Left hindlimb (tissue), 1 donor: ENCODE results near the gene SFXN5.

Experiments
- DNase-seq: peaks from one replicate; pipeline ENCODE4 v3.0.0-alpha.2; 2018

SFXN5 gene

DNA sequence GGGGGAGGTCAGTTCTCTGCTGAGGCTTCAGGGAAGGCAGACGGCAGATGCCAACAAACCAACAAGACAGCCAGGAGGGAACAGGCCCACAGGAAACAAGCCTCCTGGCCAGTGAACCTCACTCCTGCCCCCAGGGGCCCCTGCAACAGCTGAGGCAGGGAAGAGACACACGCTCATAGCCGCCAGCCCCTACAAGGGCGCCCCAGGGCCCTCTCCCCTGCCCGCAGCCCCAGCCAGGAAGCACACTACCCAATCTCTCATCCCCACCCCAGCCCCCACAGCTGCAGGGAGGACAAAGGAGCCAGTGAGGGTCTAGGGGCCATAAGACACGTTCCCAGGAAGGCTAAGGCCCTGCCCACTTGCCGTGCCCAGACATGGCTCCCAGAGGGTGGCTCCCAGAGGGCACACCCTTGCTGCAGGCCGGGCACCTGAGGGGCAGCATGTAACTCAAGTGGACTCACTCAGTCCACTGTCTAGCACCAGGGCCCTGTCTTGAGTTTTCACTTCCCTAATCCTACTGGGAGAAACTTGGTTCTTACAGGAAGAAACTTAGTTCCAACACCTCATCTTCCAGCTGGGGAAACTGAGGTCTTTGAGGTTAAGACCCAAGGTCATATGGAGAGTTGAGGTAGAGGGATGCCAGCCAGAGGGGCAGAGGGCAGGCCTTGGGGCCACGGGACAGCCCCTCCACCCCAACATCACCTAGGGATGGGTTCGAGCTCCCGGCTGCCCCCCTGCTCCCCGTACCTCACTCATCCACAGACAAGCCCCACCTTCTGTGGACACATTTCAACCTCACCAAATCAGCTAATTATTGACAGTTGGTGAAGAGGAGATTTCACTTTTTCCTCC, 116.9 kb downstream of the SFXN5 start:
- DNase-seq = no peak

DNA sequence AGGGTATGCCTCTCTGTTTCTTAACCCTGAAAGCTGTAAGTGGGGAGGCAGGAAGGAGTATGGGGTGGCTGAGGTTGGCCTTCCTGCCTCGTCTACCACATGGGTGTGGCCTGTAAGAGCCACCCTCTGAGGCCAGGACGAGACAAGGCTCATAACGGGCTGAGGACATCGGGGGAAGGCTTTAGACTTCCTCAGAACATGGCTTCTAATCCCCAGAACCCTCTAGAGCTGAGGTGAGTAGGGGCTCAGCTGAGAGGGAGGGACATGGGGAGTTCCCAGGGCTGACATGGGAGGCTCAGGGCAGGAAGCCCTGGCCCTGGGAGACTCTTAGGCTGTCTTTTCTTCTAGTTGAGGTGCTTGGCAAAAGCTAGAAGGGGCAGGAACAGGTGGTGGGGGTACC, 117.5 kb downstream of the SFXN5 start:
- no peak for DNase-seq

DNA sequence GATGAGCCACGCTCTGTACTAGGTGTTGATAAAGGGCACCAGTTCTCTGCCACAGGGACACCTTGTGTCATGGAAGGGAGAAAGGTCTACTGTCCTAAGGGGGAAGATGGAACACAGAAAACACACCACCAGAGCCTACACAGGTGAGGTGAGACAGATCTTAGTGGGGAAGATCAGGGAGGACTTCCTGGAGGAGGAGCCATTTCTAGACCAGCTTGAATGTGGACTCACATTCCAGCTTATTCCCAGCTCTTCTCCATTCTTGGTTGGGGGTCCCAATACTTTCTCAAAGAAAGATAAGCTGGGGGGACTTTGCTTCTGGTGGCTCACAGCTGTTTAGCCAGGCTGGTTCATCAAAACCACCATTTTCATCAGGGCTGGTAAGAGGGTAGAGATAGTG, 118.0 kb downstream of the SFXN5 start:
- no peak for DNase-seq

DNA sequence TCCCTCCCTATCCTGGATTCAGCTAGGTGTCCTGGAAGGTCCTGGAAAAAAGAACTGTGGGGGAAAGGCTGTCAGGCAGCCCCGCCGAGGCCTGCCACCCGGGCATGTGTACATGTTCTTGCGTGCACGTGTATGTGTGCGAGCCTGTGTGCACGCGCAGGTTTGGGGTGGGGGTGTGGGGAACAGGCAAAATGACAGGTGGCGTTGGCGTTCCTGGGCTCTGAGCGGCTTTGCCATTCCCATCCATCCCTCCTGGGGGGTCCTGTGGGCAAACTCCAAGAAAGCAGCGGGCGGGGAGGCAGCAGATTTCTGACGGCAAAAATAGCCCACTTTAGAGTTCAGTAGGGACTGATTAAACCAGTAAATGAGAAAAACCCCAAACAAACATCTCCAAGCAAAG, 118.6 kb downstream of the SFXN5 start:
- DNase-seq = no peak

DNA sequence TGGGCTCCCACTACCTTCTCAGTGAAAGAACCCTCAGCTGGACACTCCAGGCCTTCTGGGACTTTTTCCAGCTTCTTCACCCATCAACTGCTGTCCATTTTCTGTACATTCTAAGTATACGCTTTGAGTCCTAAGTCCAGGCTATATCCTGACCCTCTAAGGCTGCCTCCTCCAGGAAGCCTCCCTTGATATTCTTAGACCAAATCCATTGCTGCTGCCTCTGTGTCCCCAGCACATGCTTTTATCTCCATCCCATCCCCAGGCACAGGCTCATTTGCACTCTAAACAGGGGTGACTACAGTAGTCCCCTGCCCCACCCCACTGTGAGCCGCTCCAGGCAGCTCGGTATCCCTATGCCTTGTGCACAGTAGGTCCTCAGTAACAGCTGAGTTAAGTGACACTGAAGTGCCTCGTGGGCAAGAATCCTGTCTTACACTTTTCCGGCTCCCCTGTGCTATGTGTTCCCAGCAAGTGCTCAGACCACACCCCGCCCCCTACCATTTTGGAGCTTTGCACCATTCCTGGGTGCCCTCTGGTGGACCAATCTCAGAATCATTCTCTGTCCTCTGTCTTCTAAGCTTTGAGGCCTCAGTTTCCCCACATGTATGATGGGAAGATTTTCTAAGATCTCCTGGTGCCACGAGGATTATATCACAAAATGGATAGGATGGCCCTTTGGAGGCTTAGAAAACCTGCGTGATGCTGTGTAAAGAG, 119.2 kb downstream of the SFXN5 start:
- no peak for DNase-seq

DNA sequence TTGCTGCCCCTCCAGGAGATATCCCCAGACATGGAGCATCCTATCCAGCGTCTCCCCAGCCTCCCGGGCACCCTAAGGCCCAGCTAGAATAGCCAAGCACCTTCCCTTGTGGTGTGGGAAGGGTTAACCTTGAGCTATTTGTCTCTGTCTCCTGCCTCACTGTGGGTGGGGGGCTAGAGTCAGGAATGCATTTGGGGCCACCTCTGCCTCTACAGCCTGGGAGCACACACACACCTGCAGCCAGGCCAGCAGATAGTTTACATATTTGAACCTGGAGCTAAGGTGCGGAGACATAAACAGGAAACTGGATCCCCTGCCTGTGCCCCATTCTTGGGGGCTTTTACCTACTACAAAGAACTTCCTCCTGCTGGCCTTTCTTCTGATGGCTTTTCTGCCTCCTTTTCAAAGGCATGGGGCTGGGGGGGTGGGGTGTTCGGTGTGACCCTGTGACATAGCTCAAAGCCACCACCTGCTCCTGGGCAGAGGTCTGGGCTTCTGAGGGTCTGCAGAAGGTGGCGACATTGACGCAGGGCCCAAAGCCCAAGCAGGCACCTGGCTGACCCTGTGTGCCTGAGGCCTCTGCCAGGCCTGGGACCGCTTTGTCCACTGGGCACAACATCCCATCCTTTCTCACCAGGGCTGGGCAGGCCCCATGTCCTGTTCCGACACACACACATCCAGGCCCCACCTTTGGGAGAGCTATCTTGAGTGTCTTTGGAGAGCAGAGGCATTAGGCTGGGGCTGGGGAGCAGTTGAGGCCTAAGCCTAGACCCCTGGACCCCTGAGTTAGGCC, 120.0 kb downstream of the SFXN5 start:
- no peak for DNase-seq

DNA sequence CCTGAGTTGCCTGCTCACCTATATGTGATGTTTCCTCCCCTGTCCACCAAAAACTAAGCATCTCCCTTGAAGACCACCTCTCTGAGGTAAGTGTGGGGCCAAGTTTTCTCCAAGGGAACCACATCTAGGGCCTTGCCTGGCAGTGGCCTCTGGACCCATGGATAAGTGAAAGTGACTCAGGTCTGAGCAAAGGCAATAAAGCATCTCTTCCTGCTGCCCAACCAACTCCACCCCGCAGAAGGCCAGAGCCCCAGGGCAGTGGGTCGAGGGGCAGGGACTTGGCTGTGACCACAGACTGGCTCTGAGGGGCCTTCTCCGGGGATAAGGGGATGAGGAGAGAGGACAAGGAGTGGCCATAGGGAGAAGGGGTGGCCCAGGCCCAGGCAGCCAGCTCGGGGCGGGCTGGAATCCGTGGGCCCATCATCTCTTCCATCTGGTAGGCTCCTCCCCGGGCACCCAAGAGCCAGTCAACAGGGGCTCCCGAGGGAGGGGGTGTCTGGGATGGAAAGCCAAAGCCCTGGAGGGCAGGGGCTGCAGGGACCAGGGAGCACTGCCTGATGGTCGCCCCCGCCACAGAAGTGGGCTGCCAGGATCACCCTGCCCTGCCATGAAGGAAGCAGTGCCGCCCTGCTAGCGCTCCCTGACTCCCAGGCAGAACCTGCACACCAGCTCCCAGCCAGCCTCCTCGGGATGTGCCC, 120.8 kb downstream of the SFXN5 start:
- no peak for DNase-seq

DNA sequence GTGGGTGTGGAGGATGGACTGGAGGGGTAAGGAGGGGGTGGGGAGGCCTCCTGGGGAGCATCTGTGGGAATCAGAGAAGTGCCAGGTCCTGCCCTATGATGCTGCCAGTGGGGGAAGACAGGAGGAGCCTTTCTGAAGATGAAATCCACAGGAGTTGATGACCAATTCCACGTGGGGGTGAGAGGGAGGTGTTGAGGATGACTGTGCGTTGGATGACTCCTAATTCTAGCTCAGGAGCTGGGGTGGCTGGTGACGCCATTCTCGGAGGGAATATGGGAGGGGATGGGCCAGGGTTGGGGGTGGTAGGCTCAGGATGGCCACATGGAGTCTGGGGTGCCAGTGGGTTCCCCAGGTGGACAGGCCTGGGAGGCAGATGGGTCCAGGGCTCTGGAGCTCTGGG, 121.9 kb downstream of the SFXN5 start:
- no peak for DNase-seq

DNA sequence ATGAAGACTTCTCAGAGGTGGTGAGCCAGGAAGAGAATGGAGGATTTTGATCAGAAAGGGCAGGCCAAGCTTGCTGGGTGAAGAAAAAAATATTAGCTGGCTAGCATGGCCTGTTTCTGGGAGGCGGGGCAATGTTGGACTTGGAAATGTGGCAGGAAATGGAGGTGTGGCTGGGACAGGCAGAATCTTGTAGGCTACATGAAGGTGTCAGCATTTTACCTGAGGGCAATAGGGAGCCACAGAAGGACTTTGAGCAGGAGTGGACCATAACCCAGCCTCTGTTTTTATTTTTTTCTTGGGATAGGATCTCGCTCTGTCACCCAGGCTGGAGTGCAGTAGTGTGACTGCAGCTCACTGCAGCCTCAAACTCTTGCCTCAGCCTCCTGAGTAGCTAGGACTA, 122.5 kb downstream of the SFXN5 start:
- no peak for DNase-seq

DNA sequence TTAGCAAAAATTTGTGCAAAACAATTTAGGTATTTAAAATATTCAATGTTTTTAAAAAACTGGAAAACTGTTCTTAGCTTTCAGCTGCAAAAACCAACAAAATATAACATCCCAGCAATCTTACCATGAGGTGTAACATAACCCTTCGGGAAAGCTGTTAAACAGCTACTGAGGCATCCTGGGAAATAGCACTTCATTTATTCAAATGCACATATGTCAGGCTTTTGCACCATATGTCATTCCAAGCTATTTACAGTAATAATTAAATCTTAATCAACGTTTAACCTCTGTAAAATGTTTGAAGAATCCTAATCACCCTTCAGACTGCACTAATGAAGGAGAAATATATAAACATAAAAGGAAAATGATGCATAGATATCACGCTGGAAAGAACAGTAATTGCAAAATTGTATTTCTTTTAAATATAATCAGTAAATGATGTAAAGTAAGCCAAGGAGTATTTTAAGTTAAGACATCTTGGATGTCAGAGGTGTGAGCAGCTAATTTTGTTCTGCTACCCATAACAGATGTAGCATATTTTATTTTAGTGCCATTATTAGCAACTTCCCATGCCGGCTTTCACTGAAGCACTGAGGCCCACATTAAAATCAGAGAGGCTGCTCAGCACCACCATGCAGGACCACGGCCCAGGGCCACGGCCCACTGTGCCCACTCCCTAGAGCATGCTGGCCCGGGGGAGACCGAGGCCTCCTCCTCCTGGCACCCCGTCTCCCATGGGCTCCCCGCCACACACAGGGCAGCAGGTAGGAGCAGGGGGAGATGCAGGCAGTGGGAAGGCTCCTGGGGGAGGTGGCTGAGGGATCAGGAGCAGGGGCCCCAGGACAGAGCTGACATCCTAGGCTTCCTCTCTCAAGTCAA, 123.3 kb downstream of the SFXN5 start:
- no peak for DNase-seq

DNA sequence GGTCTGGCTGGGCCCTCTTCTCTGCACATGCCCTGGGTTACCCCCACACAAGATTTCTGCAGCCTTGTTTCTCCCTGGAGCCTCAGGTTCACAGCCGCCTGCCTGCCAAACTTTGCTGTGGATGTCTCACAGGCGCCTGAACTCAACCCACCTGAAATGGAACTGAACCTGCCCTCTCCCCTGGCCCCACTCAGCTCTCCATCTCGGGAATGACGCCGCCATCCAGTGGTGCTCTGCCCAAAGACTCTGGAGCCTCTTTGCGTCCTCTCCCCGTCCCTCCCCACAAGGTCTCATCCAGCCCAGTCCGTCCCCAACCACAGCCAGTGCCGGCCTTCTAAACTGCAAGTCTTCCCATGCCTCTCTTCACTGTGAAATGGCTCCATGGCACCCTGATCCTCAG, 125.0 kb downstream of the SFXN5 start:
- DNase-seq = no peak

DNA sequence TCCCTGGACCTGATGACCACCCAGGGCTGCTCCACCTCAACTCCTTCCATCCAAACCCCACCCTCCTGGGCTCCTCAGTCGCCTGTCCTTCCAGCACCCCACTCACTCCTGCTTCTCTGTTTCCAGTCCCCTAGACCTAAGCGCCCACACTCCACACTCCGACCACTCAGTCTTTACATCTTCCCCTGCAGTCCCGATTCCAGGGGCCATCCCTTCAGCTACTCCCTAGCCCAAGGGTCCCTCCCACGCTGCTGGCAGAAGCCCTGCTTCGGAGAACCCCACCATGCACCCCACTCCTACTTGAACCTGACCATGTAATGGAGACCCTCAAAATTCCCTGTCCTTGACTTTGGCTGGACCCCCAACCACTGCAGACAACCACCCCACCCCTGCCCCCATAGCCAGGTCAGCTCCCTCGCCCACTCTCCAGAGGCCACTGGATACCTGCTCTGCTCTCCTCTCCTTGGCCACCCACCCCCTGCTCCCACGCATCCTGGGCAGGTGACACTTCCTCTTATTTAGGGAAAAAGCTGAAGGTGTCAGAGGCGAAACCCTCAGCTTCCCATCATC, 126.0 kb downstream of the SFXN5 start:
- no peak for DNase-seq

DNA sequence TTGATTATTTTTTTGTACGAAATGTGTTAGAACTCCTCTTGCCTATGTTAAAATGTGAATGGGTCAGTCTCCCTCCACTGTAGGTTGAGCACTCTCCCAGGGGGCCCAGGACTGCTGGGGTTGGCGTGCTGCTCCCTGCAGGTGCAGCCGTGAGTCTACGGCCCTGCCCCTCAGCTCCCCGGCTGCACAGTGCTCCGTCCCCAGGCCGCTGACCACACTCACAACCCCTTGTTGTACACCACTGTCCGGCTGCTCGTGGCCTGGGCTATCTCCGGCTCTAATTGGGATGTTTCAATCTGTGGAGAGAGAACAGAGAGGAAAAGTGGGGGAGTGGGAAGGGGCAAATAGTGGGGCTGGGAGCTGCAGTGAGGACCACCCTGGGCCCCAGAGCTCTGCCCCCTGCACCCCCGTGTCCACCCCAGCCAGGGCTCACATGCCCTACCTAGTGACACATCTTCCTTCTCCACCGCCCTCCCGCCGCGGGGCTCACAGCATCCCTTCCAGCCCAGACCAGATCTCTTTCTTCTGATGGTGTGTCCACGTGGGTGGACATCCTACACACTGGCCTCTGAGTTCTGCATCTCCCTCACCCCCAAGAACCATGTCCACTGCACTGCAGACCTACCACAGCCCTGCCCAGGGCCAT, 126.6 kb downstream of the SFXN5 start:
- no peak for DNase-seq

DNA sequence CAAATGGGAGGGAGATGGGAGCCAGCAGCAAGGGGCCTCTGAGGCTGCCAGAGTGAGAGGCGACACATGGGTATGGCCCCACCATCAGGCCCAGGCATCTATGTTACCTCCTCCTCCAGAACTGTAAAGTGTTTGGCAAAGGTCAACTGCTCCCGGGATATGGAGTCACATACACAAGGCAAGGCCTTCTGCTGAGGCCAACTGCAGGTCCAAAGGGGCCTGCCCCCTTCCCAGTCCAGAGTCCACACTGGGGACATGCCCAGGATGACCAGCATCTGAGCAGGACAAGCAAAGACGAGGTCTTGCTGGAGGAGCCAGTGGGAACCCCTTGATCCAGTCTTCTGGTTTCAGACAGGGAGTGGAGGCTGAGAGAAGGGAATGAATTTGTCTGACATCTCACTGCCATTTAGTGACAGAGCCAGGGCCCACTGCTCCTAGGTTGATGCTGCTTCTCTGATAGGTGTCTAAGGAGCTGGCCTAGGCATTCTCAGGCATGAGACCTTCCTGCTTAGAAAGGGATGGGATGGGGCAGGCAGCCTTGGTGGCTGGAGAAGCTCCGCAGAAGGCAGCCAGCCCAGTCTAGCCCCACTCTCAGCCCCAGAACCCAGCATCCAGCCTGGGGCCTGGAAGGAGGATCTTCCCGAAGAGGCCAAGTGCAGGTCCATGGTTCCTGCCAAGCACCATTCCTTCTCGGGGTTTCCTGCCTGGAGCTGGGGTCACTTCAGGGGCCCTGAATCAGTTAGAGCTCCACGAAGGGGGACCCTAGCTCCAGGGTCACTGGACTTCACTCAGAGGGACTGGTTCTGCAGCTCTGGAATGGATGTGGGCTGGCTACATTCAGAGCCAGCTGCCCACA, 127.7 kb downstream of the SFXN5 start:
- no peak for DNase-seq

DNA sequence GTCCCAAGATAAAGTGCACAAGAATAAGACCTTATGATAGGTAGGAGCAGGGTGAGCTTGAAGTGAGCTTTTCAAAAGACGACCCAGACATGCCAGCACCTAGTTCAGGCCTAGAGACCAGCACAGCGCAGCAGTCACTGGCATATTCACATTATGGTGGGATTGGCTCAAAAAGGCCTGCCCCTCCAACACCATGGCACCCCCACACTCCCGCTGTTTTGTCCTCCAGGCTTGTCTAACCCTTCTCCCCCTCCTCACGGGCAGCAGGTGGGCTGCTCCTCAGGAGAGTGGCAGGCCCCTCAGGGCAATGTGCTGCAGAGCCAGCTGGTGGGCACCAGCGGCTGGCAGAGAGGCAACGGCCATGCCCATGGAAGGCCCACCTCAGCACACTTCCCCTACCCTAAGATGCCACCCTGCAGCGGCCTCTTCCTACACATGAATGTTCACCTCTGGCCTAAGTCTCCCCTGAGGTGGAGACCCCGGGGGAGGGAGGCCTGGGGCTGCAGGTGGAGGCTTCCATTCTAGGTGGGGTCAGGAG, 128.6 kb downstream of the SFXN5 start:
- no peak for DNase-seq

DNA sequence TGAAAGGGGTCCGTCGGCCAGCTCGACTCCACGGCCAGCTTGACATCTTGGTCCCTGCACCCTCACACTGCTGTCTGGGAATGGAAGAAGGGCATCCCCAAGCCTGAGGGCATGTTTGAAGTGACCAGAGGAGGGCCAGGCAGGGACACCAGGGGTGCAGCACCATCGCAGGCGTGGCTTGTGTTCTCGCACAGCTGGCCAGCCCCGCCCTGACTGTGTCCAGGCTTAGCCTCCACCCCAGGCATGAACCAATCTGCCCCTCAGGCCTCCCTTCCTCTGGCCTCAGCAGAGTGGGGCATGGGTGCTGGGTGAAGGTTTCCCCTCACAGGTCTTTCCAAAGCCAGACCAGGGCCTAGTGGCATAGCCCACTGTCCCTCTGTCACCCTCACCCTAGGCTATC, 129.2 kb downstream of the SFXN5 start:
- DNase-seq = no peak

DNA sequence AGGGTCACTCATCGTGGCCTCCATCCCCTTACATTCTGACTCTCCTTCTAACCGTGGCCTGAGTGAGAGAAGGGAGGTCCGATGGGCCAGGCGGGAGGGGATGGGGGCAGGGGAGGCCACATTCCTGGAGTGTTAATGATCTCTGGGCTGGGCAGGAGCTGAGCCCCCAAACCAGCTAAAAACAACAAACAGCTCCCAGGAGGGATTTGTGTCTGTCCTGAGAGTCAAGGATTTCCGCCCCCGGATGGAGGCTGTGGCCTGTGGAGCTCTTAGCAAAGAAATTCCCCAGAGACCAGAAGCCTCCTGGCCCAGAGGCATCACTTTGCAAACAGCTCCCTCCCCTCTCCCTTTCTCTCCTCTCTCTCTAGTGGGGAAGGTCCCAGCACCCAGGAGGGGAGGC, 130.7 kb downstream of the SFXN5 start:
- DNase-seq = no peak

DNA sequence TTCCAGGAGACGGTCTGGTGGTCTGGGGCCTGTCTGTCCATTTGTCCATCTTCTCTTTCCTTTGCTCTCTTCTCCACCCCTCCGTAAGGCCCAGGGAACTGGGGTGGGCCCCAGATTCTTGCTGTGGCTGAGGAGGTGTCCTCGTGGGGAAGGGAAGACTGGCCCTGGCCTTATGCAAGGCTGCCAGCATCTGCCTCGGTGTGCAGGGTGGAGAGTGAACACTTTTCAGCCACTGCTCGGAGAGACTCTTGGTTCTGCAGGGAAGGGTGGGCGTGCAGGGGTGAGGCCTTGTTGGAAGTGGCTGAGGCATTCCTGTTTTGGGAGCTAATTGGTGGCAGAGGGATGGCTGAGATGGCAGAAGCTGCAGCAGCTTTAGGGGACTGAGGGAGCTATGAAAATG, 131.2 kb downstream of the SFXN5 start:
- no peak for DNase-seq

DNA sequence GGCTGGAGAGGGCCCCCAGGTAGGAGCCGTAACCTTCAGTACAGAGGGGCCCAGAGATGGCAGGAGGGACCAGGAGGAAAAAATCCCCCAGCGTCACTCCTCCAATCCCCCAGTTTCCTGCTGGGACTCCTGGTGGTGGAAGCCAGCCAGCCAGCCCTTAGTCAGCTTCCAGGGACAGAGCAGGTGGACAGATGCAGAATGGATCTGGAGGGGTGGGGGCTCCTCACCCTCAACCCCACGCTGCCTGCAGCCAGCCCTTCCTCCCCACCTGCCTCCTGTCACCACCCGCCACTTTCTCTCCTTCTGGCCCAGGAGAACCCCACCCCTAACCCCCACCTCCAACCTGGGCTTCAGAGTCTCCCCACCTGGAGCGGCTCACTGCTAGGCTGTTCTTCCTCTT, 133.1 kb downstream of the SFXN5 start:
- no peak for DNase-seq

DNA sequence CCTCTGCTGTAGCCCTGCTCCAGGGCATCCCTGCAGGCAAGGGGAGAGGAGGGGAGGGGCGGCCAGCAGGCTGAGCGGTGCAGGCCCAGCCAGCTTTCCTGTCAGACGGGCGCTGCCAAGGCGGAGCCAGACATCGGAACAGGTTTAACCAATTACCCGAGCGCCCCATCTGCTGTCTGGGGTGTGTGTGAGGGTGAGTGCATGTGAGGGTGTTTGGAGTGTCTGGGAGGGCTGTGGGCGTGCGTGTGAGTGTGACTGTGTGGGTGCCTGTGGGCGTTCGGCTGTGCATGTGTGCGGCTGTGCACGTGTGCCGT, 134.2 kb downstream of the SFXN5 start:
- DNase-seq = no peak
